Measurements from ENCODE around the gene TXNDC16. TPM values are rescaled to one million over a fixed set of nuclear protein-coding genes. Genes with fewer than 3 reads are reported as not detected.

TXNDC16 gene
- total RNA-seq, 6 donors from 2014 or later, result 4.2 to 13.3 (median 8.0) TPM

DNA sequence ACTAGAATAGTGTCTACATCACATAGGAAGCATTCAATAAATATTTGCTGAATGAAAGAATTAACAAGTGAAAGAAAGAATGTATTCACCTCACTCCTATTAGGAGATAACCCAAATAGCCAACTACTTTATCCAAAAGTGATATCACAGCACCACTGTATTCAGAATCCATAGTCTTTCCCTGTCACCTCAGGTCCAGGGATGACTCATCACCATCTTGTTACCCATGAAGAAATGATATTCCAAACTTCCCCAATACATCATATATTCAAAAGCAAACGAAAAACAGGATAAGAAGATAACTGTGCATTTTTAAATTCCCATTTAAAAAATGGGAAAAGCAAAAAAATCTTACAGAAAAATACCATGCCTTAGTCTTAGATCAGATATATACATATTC lies 39.1 kb downstream of the TXNDC16 start:
- 92 to 93% methylated on average over 1 of the region's 1 CpG for WGBS, 2 donors
- H3K36me3 ChIP-seq, result peaks cover 0 to 2% (median 0%) of the 10 kb centered on the region in 4 donors
- ATAC-seq (ENCODE audit: low FRiP score in 2 of 2) (no peak), DNase-seq (no peak)
- no peaks in the 10 kb centered on the region for H3K4me1 ChIP-seq
- no peak for TF ChIP-seq POLR2A (IDR thresholded peaks at IDR 0.05)
- no peak overlapping the region for H3K27ac ChIP-seq
- no peaks in the 10 kb centered on the region for H3K9me3 ChIP-seq
- no peak overlapping the region for H3K4me3 ChIP-seq
- H3K27me3 ChIP-seq, result no peaks in the 10 kb centered on the region

DNA sequence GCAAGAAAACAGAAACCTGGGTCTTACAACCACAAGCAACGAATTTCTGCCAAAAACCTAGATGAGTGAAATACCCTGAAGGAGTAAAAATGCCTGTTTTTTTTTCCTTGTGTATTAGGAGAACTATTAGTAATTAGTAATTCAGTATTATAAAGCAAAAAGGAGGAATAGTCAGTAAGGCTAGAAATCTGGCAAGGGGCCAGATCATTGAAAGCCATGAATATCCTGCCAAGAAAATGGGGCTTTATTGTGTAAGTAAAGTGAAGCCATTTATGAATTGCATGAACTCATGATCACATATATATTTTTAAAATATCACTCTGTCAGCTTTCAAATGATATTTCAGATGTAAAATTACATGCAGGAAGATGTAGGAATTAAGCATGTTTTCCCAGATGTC lies 57.9 kb downstream of the TXNDC16 start:
- Histone ChIP-seq H3K4me3 (no peak overlapping the region), H3K9me3 (peaks cover 0 to 14% (median 3%) of the 10 kb centered on the region in 4 donors), H3K27ac (no peak overlapping the region), H3K27me3 (no peaks in the 10 kb centered on the region), H3K36me3 (peaks cover 0 to 6% (median 2%) of the 10 kb centered on the region in 4 donors), H3K4me1 (no peaks in the 10 kb centered on the region)
- ATAC-seq (ENCODE audit: low FRiP score in 2 of 2), result no peak
- DNase-seq, result no peak
- TF ChIP-seq, protein P1, sequence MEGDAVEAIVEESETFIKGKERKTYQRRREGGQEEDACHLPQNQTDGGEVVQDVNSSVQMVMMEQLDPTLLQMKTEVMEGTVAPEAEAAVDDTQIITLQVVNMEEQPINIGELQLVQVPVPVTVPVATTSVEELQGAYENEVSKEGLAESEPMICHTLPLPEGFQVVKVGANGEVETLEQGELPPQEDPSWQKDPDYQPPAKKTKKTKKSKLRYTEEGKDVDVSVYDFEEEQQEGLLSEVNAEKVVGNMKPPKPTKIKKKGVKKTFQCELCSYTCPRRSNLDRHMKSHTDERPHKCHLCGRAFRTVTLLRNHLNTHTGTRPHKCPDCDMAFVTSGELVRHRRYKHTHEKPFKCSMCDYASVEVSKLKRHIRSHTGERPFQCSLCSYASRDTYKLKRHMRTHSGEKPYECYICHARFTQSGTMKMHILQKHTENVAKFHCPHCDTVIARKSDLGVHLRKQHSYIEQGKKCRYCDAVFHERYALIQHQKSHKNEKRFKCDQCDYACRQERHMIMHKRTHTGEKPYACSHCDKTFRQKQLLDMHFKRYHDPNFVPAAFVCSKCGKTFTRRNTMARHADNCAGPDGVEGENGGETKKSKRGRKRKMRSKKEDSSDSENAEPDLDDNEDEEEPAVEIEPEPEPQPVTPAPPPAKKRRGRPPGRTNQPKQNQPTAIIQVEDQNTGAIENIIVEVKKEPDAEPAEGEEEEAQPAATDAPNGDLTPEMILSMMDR (IDR thresholded peaks at IDR 0.05), result no peak
- no peak for TF ChIP-seq EP300 (IDR thresholded peaks at IDR 0.05)
- no peak for TF ChIP-seq POLR2AphosphoS5 (IDR thresholded peaks at IDR 0.05)
- no peak for TF ChIP-seq POLR2A (IDR thresholded peaks at IDR 0.05)
- 90 to 95% methylated on average over 1 of the region's 1 CpG for WGBS, 2 donors

DNA sequence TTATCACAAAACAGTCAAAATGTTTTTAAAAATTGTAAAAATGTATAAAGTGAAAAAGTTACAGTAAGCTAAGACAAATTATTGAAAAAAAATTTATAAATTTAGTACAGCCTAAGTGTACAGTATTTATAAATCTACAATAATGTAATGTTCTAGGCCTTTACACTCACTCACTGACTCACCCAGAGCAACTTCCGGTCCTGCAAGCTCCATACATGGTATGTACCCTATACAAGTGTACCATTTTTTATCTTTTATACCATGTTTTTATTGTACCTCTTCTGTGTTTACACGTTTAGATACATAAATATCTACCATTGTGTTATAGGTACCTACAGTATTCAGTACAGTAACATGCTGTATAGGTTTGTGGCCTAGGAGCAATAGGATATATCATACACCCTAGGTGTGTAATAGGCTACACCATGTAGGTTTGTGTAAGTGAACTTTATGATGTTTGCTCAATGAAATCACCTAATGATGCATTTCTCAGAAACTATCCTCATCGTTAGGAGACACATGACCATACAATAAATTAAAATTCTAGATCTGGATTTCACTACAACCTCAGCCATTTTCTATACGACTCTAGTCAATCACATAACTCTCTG lies 66.8 kb downstream of the TXNDC16 start:
- H3K27ac ChIP-seq, result no peak overlapping the region
- H3K4me1 ChIP-seq, result no peaks in the 10 kb centered on the region
- no peak overlapping the region for H3K4me3 ChIP-seq
- ATAC-seq (ENCODE audit: low FRiP score in 2 of 2) (no peak), DNase-seq (no peak)
- no peaks in the 10 kb centered on the region for H3K27me3 ChIP-seq
- no peak for TF ChIP-seq EP300 (IDR thresholded peaks at IDR 0.05)
- no peak for TF ChIP-seq POLR2AphosphoS5 (IDR thresholded peaks at IDR 0.05)
- no peak for TF ChIP-seq POLR2A (IDR thresholded peaks at IDR 0.05)
- TF ChIP-seq, protein P1 (IDR thresholded peaks at IDR 0.05), result no peak
- H3K9me3 ChIP-seq, result no peaks in the 10 kb centered on the region
- 89 to 91% methylated on average over 4 of the region's 4 CpGs for WGBS, 2 donors
- peaks cover 0 to 13% (median 0%) of the 10 kb centered on the region in 4 donors for H3K36me3 ChIP-seq

DNA sequence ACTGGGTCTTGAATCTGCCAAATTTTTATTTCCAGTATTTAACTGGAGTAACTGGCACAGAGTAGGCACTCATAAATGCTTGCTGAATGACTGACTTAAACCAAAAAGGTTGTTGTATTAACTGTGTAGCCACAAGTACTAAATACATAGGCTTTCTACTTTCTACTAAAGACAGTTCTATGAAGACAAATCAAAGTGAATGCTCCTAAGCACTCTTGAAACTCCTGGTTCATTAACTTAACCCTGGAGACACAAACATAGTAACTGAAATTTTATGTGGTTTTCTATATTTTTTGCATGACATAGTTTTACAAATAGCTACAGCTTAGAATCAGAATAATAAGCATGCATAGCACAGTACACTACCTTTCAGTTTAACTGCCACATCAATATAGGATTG lies 70.4 kb downstream of the TXNDC16 start:
- Histone ChIP-seq H3K27me3 (no peaks in the 10 kb centered on the region), H3K36me3 (peaks cover 0 to 10% (median 0%) of the 10 kb centered on the region in 4 donors), H3K4me3 (no peak overlapping the region), H3K27ac (no peak overlapping the region), H3K9me3 (no peaks in the 10 kb centered on the region), H3K4me1 (no peaks in the 10 kb centered on the region)
- no peak for TF ChIP-seq EP300 (IDR thresholded peaks at IDR 0.05)
- TF ChIP-seq POLR2AphosphoS5 (IDR thresholded peaks at IDR 0.05), result no peak
- TF ChIP-seq POLR2A (IDR thresholded peaks at IDR 0.05), result no peak
- TF ChIP-seq, protein P1 (IDR thresholded peaks at IDR 0.05), result no peak
- no peak for DNase-seq
- no peak for ATAC-seq (ENCODE audit: low FRiP score in 2 of 2)

DNA sequence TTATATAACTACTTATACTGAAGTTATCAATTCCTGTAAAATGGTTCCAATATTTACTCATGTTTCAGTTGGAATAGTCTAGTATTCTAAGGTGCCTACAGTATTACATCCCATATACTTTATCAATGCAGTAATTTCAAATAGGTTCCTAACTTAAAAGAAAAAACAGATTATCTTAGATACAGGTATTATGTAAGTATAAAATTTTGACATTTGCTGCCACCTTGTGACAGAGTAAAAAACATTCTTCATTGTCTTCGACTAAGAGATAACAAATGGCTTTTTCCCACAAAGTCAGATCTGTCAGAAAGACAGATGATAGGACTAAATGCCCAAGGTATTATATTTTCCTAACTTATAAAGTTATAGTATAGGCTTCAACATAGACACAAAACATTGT lies 78.7 kb downstream of the TXNDC16 start:
- H3K36me3 ChIP-seq, result peaks cover 0 to 13% (median 2%) of the 10 kb centered on the region in 4 donors
- no peaks in the 10 kb centered on the region for H3K27me3 ChIP-seq
- ATAC-seq (ENCODE audit: low FRiP score in 2 of 2), result no peak
- H3K9me3 ChIP-seq, result peaks cover 0 to 3% (median 0%) of the 10 kb centered on the region in 4 donors
- WGBS, 2 donors, result 11 to 16% methylated on average over 1 of the region's 1 CpG
- no peak for DNase-seq
- no peak overlapping the region for H3K27ac ChIP-seq
- H3K4me3 ChIP-seq, result no peak overlapping the region
- H3K4me1 ChIP-seq, result no peaks in the 10 kb centered on the region
- TF ChIP-seq POLR2A (IDR thresholded peaks at IDR 0.05), result no peak
- TF ChIP-seq, protein P1 (IDR thresholded peaks at IDR 0.05), result peak in 3 of 6 experiments; percentile 44 to 59 (median 55)
- no peak for TF ChIP-seq EP300 (IDR thresholded peaks at IDR 0.05)

All from upper lobe of left lung (tissue), 6 donors.